Stimulated activated CD4-positive, alpha-beta T cell treated with anti-CD3 and anti-CD28 coated beads, Interleukin-2, amount 100 ng/mL, for 24 hours (primary cell): ENCODE measurements around the gene CAMTA1.

Experiments used
- DNase-seq, 2 donors: peaks; one replicate each; pipeline ENCODE4 v3.0.0-alpha.2; 2020

The CAMTA1 gene

GRCh38 chr1:6852136-6852890, 67.1 kb downstream of the CAMTA1 start:
- no peak for DNase-seq

GRCh38 chr1:6854166-6854565, 68.9 kb downstream of the CAMTA1 start:
- no peak for DNase-seq

- no peak for DNase-seq
These were observed 72.6 kb downstream of the CAMTA1 start for GRCh38 chr1:6857831-6858230.

GRCh38 chr1:6858596-6858995, 73.3 kb downstream of the CAMTA1 start:
- no peak for DNase-seq

GRCh38 chr1:6859415-6860343, 74.4 kb downstream of the CAMTA1 start:
- DNase-seq, result no peak

- peak in 1 of 2 donors; percentile 7 for DNase-seq
These were observed 75.1 kb downstream of the CAMTA1 start for GRCh38 chr1:6860401-6860800.

- no peak for DNase-seq
These were observed 75.9 kb downstream of the CAMTA1 start for GRCh38 chr1:6861075-6861724.

- no peak for DNase-seq
These were observed 77.7 kb downstream of the CAMTA1 start for GRCh38 chr1:6862906-6863305.

GRCh38 chr1:6864166-6864565, 78.9 kb downstream of the CAMTA1 start:
- DNase-seq, result no peak

- no peak for DNase-seq
These were observed 81.6 kb downstream of the CAMTA1 start for GRCh38 chr1:6866825-6867224.

GRCh38 chr1:6867321-6867720, 82.1 kb downstream of the CAMTA1 start:
- DNase-seq, result no peak

GRCh38 chr1:6867729-6868659, 82.7 kb downstream of the CAMTA1 start:
- DNase-seq, result no peak

GRCh38 chr1:6868660-6869380, 83.6 kb downstream of the CAMTA1 start:
- no peak for DNase-seq

- no peak for DNase-seq
These were observed 84.3 kb downstream of the CAMTA1 start for GRCh38 chr1:6869545-6869944.

GRCh38 chr1:6870086-6870485, 84.8 kb downstream of the CAMTA1 start:
- DNase-seq, result no peak

- no peak for DNase-seq
These were observed 85.3 kb downstream of the CAMTA1 start for GRCh38 chr1:6870571-6870970.

GRCh38 chr1:6871300-6871972, 86.2 kb downstream of the CAMTA1 start:
- no peak for DNase-seq

GRCh38 chr1:6872573-6873261, 87.5 kb downstream of the CAMTA1 start:
- no peak for DNase-seq

GRCh38 chr1:6873298-6874015, 88.2 kb downstream of the CAMTA1 start:
- DNase-seq, result no peak

- DNase-seq, result no peak
These were observed 89.0 kb downstream of the CAMTA1 start for GRCh38 chr1:6874298-6874697.
